Parathyroid adenoma (tissue), 2 donors: ENCODE results near the gene NHLRC4.

ENCODE experiments used
- H2AFZ ChIP-seq: fragments of 300-600 bp; sonication (generic); one replicate; pipeline ENCODE4 v1.7.0; 2017; ENCODE audit warnings: antibody characterized with exemption, mild to moderate bottlenecking
- H3K27ac ChIP-seq: fragments of 300-600 bp; sonication (generic); one replicate; pipeline ENCODE4 v1.7.0; 2017
- H3K27me3 ChIP-seq: fragments of 300-600 bp; sonication (generic); one replicate; pipeline ENCODE4 v1.7.0; 2017; ENCODE audit warnings: low read length; ENCODE audit not compliant: control insufficient read depth, insufficient read depth
- H3K36me3 ChIP-seq: fragments of 300-600 bp; sonication (generic); one replicate; pipeline ENCODE4 v1.7.0; 2017; ENCODE audit warnings: low read length; ENCODE audit not compliant: control insufficient read depth, insufficient read depth
- H3K4me1 ChIP-seq: fragments of 300-600 bp; sonication (generic); one replicate; pipeline ENCODE4 v1.7.0; 2017; ENCODE audit warnings: control low read depth
- H3K4me2 ChIP-seq: fragments of 300-600 bp; sonication (generic); one replicate; pipeline ENCODE4 v1.7.0; 2017; ENCODE audit warnings: low read length
- H3K4me3 ChIP-seq: fragments of 300-600 bp; sonication (generic); one replicate; pipeline ENCODE4 v1.7.0; 2017; ENCODE audit warnings: low read depth, low read length
- H3K79me2 ChIP-seq: fragments of 300-600 bp; sonication (generic); one replicate; pipeline ENCODE4 v1.7.0; 2017; ENCODE audit warnings: control low read depth
- H3K9ac ChIP-seq: fragments of 300-600 bp; sonication (generic); one replicate; pipeline ENCODE4 v1.7.0; 2017; ENCODE audit warnings: mild to moderate bottlenecking
- H3K9me3 ChIP-seq: fragments of 300-600 bp; sonication (generic); one replicate; pipeline ENCODE4 v1.7.0; 2017; ENCODE audit warnings: low read length; ENCODE audit not compliant: control insufficient read depth
- TF ChIP-seq, protein P1 (sequence below): fragments of 300-600 bp; sonication (generic); IDR thresholded peaks from one replicate; pipeline ENCODE4 v1.7.0; 2017; ENCODE audit warnings: antibody characterized with exemption, mild to moderate bottlenecking
- donor health status: primary hyperparathyroidism.

Gene NHLRC4

DNA sequence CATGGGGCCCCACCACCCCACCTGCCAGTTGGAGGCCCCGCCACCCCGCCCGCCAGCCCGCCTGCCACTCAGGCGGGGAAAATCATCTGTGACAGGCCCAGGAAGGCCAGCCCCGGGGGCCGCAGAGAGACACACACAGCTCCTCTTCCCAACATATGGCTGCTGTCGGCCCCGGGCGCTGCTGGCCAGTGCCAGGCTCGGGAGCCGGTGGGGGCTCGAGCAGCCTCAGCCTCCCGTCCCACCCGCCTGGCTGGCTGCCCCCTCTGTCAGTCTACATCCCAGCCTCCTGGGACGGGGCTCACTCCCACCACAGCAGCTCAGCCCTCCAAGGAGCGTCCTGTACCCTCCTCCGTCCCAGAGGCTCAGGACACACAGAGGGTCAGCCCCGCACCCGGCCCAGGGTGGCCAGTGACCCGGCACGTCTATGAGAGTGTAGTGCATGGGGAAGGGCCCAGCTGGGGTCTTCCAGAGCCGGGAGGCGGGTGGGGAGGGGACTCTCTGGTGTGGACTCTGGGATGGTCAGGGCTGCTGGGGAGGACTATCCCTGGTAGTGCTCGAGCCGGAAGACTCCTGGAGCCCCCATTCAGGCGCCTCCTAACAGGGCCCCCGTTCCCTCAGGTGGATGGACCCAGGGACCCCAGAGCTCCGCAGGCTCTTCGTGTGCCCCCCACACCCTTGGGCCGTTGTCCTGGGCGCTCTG, 10.2 kb upstream of the NHLRC4 start:
- Histone ChIP-seq H3K4me2 (no peak overlapping the region), H3K4me1 (peaks cover 5% of the 10 kb centered on the region), H3K36me3 (no peaks in the 10 kb centered on the region), H3K9me3 (no peaks in the 10 kb centered on the region), H3K27me3 (no peaks in the 10 kb centered on the region), H3K9ac (no peak overlapping the region), H3K27ac (no peak overlapping the region), H2AFZ (no peak overlapping the region), H3K4me3 (no peak overlapping the region), H3K79me2 (no peaks in the 10 kb centered on the region)
- TF ChIP-seq, protein P1, sequence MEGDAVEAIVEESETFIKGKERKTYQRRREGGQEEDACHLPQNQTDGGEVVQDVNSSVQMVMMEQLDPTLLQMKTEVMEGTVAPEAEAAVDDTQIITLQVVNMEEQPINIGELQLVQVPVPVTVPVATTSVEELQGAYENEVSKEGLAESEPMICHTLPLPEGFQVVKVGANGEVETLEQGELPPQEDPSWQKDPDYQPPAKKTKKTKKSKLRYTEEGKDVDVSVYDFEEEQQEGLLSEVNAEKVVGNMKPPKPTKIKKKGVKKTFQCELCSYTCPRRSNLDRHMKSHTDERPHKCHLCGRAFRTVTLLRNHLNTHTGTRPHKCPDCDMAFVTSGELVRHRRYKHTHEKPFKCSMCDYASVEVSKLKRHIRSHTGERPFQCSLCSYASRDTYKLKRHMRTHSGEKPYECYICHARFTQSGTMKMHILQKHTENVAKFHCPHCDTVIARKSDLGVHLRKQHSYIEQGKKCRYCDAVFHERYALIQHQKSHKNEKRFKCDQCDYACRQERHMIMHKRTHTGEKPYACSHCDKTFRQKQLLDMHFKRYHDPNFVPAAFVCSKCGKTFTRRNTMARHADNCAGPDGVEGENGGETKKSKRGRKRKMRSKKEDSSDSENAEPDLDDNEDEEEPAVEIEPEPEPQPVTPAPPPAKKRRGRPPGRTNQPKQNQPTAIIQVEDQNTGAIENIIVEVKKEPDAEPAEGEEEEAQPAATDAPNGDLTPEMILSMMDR, result no peak

DNA sequence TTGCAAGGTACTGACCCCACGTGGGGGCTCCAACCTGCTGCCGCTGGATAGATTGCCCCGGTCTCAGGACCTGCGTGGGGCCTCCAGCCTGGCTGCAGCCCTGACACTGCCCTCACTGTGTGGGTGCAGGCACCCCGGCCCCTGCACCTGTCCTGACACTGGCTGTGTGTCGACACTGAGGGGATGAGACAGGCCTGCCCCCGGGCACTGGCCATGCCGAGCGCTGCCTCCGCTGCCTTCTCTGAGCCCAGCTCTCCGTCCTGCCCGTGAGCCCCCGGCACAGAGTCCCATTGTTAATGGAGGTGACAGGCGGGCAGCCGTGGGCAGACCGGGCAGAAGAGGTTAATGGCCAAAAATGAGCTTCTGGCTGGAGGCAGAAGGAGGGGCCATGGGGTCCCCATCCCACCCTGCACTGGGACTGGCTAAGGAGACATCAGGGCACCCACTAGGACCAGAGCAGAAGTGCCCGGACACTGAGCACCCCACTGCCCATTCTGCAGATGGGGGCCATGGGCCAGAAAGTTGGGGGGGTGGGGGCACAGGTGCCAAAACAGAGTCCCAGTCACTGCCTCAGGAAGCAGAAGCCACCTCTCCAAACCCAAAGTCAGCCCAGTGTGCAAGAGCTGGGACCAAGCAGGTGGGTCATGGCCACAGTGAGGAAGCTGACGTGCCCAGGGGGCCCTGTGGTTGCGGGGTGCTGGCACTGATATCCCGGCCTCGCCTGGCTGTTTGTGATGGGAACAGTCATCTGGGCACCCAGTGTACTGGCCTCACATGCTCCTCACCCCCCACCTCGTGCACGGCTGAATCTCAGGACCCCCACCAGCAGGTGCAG, 9.1 kb upstream of the NHLRC4 start:
- H3K27ac ChIP-seq, result no peak overlapping the region
- TF ChIP-seq, protein P1, result no peak
- no peaks in the 10 kb centered on the region for H3K36me3 ChIP-seq
- H3K9ac ChIP-seq, result no peak overlapping the region
- peaks cover 5% of the 10 kb centered on the region for H3K4me1 ChIP-seq
- no peaks in the 10 kb centered on the region for H3K9me3 ChIP-seq
- no peak overlapping the region for H3K4me3 ChIP-seq
- no peak overlapping the region for H3K4me2 ChIP-seq
- no peak overlapping the region for H2AFZ ChIP-seq
- H3K27me3 ChIP-seq, result no peaks in the 10 kb centered on the region
- H3K79me2 ChIP-seq, result no peaks in the 10 kb centered on the region

DNA sequence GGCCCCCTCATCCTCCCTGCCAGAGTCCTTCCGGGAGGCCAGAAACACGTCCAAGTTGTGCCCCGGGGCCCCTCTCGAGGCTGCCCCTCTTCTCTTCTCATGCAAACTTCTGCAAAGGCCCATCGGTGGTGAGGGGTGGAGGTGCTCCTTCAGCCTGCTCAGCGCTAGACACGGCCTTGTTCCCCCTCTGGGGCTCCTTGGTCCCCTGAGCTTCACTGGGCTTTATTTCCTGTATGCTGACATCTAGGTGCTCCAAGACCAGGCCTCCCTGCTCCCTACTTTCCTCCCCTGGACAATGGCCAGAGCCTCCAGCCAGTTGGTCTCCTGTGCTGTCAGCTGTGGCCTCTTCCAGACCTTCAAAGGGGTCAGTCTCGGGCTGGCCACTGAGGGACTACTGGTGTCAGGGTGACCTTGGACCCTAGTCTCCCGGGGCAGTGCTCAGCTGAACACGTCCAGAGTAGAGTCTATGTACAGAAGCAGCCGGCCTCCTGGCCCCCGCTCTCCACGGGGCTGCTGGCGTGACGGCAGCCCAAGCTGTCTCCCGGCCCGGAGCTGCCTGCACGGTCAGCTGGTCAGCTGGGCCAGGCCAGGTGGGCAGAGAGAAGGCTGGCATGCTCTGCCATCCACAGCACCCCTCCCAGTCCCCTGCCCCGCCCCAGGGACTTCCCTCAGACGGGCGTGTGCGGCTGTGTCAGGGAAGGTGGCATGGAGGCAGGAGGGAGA, 8.3 kb upstream of the NHLRC4 start:
- H3K9ac ChIP-seq, result no peak overlapping the region
- no peaks in the 10 kb centered on the region for H3K36me3 ChIP-seq
- H3K9me3 ChIP-seq, result no peaks in the 10 kb centered on the region
- no peaks in the 10 kb centered on the region for H3K27me3 ChIP-seq
- TF ChIP-seq, protein P1, result no peak
- H3K4me3 ChIP-seq, result no peak overlapping the region
- peaks cover 5% of the 10 kb centered on the region for H3K4me1 ChIP-seq
- no peak overlapping the region for H3K4me2 ChIP-seq
- no peak overlapping the region for H2AFZ ChIP-seq
- H3K27ac ChIP-seq, result no peak overlapping the region
- H3K79me2 ChIP-seq, result no peaks in the 10 kb centered on the region

DNA sequence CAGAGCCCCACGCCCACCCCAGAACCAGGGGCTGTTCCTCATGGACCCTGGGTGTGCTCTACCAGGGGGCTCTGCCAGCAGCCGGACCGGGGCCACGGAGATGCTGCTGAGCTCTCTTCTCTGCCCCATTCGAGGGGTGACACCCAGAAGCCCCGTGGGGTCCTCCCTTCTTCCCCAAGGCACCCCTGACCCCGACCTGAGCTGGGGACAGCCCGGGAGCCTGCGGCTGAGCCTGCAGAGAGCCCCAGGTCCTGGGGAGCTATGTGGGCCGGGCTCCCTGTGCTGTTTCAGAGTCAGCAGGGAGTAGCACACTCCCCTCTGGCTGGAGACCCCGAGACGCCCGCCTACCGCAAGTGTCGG, 7.8 kb upstream of the NHLRC4 start:
- no peaks in the 10 kb centered on the region for H3K27me3 ChIP-seq
- H3K4me2 ChIP-seq, result no peak overlapping the region
- H3K4me3 ChIP-seq, result no peak overlapping the region
- H3K9ac ChIP-seq, result no peak overlapping the region
- no peak overlapping the region for H3K27ac ChIP-seq
- no peaks in the 10 kb centered on the region for H3K9me3 ChIP-seq
- H3K4me1 ChIP-seq, result peaks cover 5% of the 10 kb centered on the region
- no peaks in the 10 kb centered on the region for H3K36me3 ChIP-seq
- H3K79me2 ChIP-seq, result no peaks in the 10 kb centered on the region
- H2AFZ ChIP-seq, result no peak overlapping the region
- TF ChIP-seq, protein P1, result no peak
